NCI-H146 treated with DMSO at 0.1 percent for 48 hours (cell line): Measurements from ENCODE around the gene AUTS2.

ENCODE experiments used
- DNase-seq: peaks from one replicate; lab custom pipeline; 2025; ENCODE audit not compliant: unreplicated experiment; lab: John Stamatoyannopoulos, UW

The AUTS2 gene

DNA sequence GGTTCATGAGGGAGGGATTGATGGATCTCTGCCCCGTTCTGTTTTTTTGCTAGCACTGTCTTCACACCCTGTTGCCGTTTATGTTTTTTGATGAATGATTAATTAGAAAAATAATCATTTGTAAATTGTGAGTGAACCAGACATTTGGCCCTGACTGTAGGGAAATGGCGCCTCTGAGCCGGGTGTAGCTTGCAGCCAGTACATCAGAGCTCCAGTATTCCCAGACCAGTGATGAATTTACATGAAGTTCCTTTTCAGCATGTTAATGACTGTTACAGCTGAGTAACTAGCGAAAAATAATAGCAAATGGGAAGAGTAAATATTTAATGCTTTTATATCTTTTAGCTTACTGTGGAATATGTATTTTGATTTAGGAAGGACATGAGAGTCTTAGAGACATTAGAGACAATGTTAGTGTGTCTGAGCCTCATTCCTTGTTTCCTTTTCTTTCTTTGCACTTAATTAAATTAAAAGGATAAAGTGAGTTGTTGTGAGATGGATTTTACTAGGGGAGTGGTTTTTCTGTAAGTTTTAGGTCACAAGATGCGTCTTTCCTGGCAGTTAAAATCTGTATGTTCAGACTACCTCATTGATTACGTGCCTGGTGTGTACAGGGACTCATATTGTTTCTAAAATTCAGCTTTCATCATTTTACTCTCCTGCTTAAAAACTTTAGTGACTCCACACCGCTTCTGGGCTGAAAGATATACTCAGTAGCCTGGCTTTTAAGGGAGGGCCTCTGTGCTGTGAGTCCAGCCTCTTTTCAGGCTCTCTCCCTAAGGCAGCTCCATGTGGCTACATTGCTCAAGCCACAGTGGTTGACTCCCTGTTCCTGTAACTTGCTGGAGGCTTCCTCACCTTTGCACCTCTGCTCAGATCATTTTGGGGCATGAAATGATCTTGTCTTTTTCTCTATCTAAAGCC lies 86.4 kb downstream of the AUTS2 start:
- DNase-seq: no peak

DNA sequence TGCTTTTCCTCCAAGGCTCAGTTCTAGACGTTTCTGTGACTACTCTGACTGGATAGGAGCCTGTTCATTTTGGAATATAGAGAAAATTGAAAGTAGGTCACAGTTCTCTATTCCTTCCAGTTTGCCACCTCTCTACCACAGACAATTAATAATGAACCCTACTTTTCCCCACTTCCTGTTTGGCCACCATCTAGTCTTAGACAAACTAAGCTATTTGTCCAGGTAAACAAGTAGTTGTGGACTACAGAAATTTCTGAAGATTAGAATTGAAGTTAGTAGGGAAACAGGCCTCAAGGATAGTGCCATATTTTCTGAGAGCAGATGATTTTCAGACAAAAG lies 87.0 kb downstream of the AUTS2 start:
- DNase-seq: no peak

DNA sequence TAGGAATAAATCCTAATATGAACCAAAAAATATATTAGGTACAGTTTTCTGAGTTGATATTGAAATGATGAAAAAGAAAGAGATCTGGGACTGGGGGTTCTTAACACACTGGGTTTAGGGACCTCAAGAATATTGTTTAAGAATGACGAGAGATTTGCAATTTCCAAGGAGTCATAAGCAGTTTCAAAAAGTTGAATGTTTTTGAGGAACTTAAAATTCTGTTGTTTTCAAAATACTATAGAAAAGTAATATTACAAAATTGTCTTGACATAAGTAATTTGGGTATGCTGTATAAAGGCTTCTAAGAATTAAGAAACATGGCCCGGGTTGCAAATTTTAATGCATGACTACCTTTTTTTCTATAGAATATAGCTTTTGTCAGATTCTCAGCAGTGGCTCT lies 88.1 kb downstream of the AUTS2 start:
- no peak for DNase-seq

DNA sequence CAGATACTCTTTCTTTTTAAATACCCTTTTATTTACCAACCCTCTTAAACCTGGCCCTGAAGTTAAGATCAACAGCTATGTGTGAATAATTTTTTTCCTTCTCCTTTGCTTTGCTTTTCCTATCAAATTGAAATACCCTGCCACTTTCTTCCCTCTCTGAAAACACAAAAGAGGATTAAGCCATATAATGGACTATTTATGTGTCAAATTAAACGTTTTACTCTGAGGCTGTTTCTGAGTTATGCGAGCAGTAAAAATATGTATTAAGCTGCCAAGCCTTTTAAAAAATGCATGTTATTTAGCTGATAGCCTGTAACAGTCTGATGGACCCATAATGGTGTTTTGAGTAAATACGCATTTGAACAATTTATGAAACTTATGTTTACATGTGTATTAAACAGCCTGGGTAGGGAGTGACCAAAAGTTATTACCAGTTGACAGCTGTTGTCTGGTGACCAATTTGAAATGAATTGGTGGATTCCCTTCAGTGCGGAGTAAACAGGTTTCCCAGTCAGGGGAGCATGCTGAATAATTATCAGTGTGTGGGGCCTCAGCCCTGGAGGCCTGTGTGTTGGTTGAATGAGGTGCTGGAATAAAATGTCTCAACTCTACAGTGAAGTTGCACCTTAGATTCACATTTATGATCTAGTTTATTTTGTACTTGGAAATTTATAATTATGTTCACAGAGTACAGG lies 89.6 kb downstream of the AUTS2 start:
- DNase-seq: peak; percentile 53

DNA sequence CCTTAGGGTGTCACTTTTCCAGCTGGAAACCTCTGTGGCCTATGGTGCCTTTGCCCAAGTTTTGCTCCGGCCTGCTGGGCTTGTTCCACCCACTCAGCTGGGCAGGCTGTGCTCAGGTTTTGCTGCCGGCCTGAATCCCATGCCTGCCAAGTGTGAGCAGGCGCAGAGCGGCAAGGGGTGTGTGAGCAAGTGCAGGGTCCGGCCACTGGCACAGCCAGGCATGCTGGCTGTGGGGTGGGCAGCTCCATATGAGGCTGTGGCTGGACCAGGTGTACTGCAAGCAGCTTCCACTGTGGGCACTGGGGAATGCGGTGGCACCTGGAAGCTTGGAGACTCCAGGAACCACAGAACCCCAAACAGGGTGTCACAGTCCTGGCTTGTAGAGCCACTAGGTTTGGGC lies 92.1 kb downstream of the AUTS2 start:
- DNase-seq: no peak

DNA sequence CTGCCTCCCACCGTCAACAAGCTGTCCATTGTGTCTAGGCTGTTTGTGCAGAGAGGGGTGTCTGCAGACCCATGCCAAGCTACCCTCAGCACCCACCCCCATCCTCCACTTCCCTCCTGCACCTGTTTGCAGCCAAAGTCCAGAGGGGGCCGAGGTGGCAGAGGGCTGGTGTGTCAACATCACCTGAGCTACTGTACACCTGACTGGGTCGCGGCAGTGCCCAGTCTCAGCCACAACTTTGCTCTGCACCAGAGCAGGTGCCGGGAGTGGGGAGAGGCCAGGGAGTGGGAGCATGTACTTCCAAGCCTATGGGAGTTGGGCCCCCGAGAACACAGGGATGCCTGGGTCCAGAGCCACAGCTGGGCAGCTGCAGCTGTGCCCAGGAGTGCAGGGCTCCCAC lies 93.1 kb downstream of the AUTS2 start:
- no peak for DNase-seq

DNA sequence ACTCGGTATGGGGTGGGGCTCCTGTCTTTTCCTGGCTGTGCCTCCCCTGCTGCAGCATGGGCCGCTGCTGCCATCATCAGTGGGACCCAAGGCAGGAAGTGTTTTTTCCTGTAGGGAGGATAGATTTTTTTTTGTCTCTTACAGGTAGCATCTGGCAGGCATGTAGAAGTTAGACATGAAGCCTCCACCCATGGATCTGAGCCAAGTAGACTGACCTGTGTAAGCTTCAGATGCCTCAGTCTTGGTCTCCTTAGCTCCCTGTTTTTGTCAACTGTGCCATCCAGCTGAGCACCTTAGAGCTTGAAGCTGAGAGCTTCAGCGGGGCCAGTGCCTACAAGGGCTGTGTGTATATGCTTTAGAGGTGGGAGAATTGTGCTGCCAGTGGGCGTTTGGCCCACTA lies 93.5 kb downstream of the AUTS2 start:
- DNase-seq: no peak

DNA sequence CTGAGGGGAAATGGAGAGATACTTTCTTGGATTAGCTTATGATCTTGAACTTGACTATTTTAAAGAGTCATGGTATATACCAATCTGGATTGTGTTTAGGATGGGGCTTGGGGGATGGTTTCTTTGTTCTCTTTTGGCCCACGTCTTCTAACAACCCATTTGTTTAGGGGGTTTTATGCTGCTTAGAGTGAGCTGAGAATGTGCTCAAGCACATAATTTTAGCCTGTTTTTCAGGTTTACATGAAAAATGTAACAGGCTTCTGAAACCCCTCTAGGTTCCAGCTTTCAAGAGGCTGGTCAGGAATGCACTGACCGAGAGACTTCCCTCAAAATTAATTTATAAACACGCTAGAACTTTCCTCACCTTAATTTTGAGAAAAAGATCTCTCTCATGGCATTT lies 94.3 kb downstream of the AUTS2 start:
- DNase-seq: no peak

DNA sequence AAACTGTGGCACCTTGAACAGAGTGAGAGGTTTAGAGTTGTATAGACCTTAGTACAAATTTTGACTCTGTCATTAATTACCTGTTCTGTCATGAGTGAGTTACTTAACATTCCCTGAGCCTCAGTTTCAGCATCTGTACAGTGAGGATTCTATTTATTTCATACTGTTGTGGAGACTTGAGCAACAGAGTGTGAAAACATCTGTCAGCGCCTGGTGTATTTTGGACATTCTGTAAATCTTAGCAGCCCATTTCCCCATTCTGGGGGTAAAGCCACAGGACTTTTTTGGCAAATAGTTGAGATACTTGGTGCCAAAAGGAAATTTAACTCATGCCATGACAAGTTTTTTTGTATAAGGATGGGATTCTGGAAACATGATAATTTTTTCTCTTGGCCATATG lies 94.8 kb downstream of the AUTS2 start:
- no peak for DNase-seq

DNA sequence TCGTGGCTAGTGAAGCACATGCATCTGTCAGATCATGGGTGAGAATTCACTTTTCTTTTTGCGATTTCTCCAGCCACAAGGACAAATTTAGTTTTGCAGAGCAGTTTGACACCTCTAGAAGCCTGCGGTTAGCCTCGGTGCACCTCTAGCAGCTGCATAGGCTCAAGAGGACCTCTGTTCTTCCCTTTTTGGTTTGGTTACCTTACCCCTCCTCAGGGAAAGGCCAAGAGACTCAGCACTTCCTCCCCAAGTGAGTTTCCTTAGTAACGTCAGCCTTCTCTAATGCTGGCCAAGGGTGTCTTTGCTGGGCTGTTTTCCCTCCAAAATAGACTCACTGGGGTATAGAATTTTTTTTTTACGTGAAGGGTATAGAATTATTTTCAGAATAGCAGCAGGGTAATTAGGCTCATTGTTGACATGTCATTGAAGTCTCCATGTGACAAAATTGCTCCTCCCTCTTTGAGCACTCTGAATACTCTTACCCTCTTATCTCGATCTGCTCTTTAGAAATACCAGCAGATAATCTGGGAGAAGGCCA lies 97.8 kb downstream of the AUTS2 start:
- DNase-seq: peak; percentile 31

DNA sequence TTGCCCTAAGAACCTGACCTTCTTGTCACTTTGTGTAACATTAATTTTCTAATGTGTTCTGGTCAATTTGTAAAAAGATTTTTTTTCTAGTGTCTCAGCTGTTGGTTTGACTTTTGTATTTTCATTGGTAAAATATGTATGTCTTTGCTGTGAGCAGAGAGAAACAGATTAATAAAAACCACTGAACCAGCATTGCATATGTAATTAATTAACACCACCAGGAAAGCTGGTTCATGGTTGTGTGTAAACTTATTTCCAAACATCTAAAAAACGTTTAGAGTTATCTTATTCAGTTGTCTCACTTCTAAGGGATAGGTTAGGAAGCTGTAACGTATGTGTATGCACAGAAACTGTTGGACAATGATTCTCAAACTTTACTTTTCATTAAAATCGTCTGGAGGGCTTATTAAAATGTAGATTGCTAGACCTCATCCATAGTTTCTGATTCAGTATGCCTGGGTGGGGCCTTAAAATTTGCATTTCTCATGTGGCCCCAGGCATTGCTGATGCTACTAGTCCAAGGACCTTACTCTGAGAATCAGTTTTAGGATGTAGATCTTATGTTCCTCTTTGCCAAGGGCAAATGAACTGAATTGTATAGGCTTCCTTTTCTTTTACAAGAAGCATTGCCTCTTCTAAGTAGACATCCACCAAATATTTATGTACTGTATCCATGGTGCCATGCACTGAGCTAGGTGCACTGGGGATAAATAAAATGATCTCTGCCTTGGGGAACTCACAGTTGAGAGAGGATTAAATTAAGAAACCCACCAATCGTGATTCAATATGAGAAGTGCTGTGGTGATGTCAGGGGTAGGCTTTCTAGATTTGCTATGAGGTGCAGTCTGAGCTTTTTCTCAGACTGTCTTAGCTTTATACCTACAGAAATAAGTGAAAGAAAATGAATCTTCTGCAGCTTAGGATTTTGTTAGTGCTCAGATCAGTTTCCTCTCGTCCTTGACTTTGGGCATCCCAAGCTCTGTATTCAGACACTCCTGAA lies 98.7 kb downstream of the AUTS2 start:
- no peak for DNase-seq

DNA sequence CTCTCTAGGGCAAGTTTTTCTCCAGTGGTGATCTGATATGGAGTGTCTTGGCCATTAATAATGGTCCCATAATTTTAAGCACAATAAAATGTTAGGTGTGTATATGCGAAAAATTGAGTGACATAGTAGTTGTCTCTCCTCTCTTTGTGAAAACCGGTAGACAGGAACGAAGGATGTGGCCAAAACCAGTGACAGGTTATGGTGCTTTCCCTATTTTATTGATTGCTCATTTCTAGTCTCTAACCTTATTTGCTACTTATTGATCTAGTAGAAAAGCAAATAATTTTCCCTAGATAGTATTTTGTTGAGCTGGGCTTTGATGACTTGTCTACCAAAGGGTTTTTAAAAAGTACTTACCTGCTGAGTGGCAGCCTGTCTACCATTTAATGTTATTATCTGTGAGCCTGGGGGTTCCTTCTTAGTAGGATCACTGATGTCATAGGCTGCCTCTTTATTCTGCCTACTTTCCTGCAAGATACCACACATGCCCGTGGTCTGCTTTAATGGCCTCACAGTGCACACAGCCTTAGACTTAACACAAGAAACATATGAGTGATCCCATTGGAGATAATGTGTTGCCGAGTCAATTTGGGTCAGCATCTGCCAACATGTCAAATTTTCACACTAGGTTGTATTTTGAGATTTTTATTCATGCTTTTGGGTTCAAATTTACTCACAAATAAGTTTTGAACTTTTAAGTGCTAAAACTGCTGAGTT lies 100.0 kb downstream of the AUTS2 start:
- DNase-seq: peak; percentile 10

DNA sequence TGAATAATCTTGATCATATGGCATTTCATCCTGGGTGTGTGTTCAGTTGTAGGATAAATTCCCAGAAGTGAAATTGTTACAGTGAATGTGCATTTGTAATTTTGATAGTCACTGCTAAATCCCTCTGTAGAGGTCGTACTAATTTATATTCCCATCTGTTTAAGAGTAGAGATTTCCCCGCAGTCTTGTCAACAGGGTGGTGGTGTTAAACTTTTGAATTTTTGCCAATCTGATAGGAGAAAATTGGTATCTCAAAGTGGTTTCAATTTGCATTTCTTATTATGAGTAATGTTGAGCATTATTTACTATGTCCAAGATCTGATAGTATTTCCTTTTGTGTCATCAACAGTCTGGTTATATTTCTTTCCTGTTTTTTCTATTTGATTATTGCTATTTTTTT lies 101.7 kb downstream of the AUTS2 start:
- DNase-seq: no peak

DNA sequence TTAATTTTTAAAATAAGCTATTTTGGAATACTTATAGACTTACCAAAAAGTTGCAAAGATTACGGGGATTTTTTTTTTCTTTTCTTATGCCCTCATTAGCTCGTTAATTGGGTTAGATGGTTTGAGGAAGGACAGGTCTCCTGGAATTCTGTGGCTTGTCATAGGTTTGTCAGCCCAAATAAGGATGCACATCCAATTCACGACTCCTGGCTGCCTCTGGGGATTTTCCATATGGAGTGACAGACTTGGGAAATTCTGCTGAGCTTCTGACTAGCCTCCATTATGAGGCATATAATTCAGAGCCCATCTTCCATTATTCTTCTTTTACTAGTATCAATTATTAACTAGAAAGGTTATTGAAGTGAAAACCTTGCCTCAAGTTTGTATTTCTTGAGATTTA lies 102.1 kb downstream of the AUTS2 start:
- no peak for DNase-seq

DNA sequence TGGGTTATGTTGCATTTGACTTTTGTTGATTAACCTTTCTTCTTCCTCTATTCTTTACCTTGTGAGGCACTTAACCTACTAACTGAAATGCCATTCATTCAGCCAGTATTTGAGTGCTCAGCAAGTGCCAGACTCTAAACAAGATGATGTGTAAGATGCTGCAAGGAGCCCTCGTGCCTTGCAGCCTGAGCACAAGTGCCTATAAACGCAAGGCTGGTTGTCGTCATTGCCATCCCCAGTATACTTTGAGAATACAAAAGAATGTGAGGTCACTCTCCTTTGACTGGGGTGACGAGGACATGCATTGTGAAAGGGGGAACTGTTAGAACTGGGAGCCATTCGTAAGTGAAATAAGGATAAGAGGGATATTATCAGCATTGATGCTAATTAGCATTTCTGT lies 103.0 kb downstream of the AUTS2 start:
- no peak for DNase-seq

DNA sequence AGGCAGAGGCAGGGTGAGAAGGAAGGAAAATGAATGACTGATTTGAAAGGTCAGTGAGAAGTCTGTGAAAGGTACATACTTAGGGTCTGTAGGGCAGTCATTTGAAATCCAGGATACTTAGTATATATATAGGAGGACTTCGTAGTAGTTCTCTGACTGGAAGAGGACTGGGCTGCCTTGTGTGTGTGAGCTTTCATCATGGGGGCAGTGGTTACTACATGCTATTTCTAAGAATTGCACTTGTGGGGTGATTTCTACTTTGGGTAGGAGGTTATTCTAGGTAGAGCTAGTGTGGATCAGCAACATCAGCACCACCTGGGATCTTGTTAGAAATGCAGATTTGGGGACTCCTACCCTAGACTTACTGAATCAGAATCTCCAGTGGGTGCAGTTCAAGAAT lies 104.1 kb downstream of the AUTS2 start:
- DNase-seq: no peak

DNA sequence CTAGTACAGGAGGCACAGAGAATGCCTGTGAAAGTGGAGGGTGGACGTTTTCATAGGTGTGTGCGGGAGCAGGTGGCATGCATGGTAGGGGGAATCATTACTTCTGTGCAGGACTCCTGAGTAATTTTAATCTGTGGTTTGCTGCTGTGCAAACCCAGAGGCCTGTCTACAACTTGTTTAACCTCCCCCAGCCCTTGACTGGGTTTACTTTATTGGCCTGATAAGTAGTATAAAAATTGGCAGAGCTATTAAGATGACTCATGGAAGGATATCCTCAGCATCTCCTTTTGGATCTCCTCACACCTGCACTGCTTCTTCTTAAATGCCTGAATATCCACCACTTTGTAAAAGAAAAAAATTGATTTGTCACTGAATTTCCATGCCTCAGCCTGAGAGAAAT lies 104.8 kb downstream of the AUTS2 start:
- no peak for DNase-seq

DNA sequence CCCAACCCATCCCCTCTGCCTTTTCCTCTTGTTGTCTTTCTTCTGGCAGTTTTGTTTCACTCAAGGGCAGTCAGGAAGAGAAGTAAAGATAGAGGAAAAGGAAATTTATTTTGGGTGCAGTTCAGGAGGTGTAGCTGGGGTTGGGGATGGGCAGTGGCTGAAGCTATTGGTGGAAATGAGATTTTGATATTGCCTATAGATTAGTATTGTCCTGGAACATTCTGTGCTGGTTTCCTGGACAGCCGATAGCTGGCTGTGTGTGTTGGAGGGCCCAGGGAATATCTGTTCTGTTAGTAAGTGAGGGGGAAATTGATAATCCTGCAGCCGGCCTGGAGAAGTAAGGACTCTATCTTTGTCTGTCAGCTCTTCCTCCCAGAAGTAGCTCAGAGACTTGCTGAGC lies 107.8 kb downstream of the AUTS2 start:
- no peak for DNase-seq

DNA sequence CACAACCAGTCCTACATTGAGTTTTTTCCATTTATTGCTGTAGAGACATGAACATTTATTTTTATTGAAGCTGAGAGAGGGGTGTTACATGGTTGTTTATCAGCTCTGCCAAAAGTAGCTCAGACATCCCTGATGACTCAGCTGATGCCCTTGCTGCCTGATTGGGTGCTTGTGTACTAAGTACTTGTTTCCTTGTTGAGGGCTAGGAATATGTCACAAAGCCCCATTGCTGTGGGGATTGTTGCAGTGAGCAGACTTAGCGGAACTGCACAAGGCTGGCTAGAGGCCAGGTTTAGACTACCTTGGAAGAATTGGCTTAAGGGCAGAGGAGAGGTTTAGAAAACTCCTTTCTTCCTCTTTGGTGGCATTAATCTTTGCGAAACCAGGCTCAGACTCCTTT lies 110.6 kb downstream of the AUTS2 start:
- no peak for DNase-seq

DNA sequence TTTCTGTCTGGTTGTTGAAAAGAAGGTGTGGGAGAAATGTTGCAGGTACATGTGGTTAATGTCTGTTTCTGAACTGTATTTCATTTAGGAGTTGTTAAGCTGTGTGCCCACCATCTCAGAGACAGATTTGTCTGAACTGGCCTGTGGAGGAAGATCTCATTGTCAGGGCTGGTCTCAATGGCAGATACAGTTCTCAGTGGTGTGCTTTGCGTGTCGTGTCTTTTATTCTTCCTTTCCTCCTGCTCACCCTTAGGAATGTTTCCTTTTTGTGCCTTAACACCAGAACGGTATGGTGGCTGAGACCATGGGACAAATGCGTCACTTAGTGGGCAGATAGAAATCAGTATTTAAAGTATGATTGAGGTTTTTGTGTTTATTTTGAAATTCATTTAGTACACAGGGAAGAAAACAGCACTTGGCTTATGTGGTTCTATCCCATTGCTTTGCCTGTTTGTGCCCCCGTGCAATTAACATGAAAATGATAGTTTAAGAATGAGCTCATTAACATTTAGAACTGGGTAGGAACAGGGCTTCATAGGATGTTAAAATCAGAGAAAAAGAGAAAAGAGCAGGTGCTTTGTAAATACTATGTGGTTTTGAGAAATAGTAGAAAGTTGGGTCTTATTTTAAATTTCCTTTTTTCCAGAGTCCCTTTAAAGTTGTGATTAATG lies 112.6 kb downstream of the AUTS2 start:
- DNase-seq: no peak
